ENCODE measurements around the gene PPP1R1C.

GRCh38 chr2:182165202-182165601 is 179.5 kb downstream of the PPP1R1C start:
- no peak for TF ChIP-seq USF2 (CRISPR knock-in tag; IDR thresholded peaks at IDR 0.05)
- no peak for TF ChIP-seq ZNF263 (CRISPR knock-in tag; IDR thresholded peaks at IDR 0.05; ENCODE audit: low read depth)
